PC-9 (cell line): ENCODE data around the gene CDK5RAP3.

Experiments
- CTCF ChIP-seq: fragments of 200-600 bp; sonication (generic); conservative IDR thresholded peaks from 2 replicates; pipeline ENCODE4 v1.6.1; 2017; ENCODE audit warnings: mixed run types, antibody characterized with exemption, mild to moderate bottlenecking, moderate library complexity
- EZH2 ChIP-seq: fragments of 200-600 bp; sonication (generic); IDR thresholded peaks from 2 replicates; pipeline ENCODE4 v1.8.0; 2017; ENCODE audit warnings: antibody characterized with exemption, low read depth

- no peak for TF ChIP-seq CTCF
- no peak for TF ChIP-seq EZH2
These were observed 53.5 kb downstream of the CDK5RAP3 start for GRCh38 chr17:48024149-48025039.
